K562 (cell line): ENCODE data around the gene PREP.

Source experiments
- CREM ChIP-seq: IDR thresholded peaks from 2 replicates; pipeline ENCODE4 v1.6.1; 2014; ENCODE audit warnings: antibody characterized with exemption, low read depth
- EWSR1 ChIP-seq: fragments of 450-650 bp; IDR thresholded peaks from 2 replicates; pipeline ENCODE4 v1.6.1; 2018; ENCODE audit warnings: borderline replicate concordance, mild to moderate bottlenecking, low read depth, moderate library complexity; ENCODE audit not compliant: partially characterized antibody
- NFXL1 ChIP-seq: fragments of 450-650 bp; formaldehyde crosslinking; IDR thresholded peaks from 2 replicates; pipeline ENCODE4 v1.4.0; 2021; ENCODE audit warnings: mild to moderate bottlenecking
- PHB ChIP-seq: fragments of 250-450 bp; sonication (Bioruptor Pico); IDR thresholded peaks from 2 replicates; pipeline ENCODE4 v1.5.0; 2021
- RBM39 ChIP-seq: fragments of 200-400 bp; formaldehyde crosslinking; optimal IDR thresholded peaks from 2 replicates; pipeline ENCODE3; 2018; ENCODE audit warnings: low read depth, low read length
- SPI1 ChIP-seq: IDR thresholded peaks from 2 replicates; pipeline ENCODE4 v1.6.1; 2011; ENCODE audit warnings: low read depth, low read length, control low read depth, borderline replicate concordance
- TARDBP ChIP-seq: fragments of 450-650 bp; IDR thresholded peaks from 2 replicates; pipeline ENCODE4 v1.6.1; 2016
- TEAD2 ChIP-seq: fragments of 450-650 bp; IDR thresholded peaks from 2 replicates; pipeline ENCODE4 v1.6.1; 2016; ENCODE audit warnings: missing genetic modification characterization, control low read depth, missing compliant biosample characterization

GRCh38 chr6:105429676-105430075, 26.8 kb upstream of the PREP start:
- TF ChIP-seq SPI1, result no peak
- no peak for TF ChIP-seq CREM
- no peak for TF ChIP-seq TEAD2 (tag)
- TF ChIP-seq NFXL1 (CRISPR knock-in tag), result no peak
- no peak for TF ChIP-seq EWSR1
- TF ChIP-seq TARDBP, result no peak
- TF ChIP-seq PHB (CRISPR knock-in tag), result no peak
- no peak for TF ChIP-seq RBM39
